ENCODE measurements around the gene ALK.

ALK gene

GRCh38 chr2:29522951-29523669 lies 398.3 kb downstream of the ALK start:
- DNase-seq: no peak

- no peak for DNase-seq
These were observed 401.4 kb downstream of the ALK start for GRCh38 chr2:29520001-29520400.

GRCh38 chr2:29519338-29519925 lies 402.0 kb downstream of the ALK start:
- no peak for DNase-seq

- no peak for DNase-seq
These were observed 402.6 kb downstream of the ALK start for GRCh38 chr2:29518646-29519337.

GRCh38 chr2:29518010-29518409 lies 403.4 kb downstream of the ALK start:
- no peak for DNase-seq

- no peak for DNase-seq
These were observed 404.0 kb downstream of the ALK start for GRCh38 chr2:29517413-29517812.

GRCh38 chr2:29516767-29517166 lies 404.6 kb downstream of the ALK start:
- no peak for DNase-seq

GRCh38 chr2:29509878-29510277 lies 411.5 kb downstream of the ALK start:
- DNase-seq: no peak

GRCh38 chr2:29509397-29509796 lies 412.0 kb downstream of the ALK start:
- DNase-seq: no peak

GRCh38 chr2:29504746-29505145 lies 416.6 kb downstream of the ALK start:
- DNase-seq: no peak

GRCh38 chr2:29502460-29502911 lies 418.9 kb downstream of the ALK start:
- no peak for DNase-seq

GRCh38 chr2:29497375-29497774 lies 424.0 kb downstream of the ALK start:
- DNase-seq: no peak

- DNase-seq: no peak
These were observed 425.2 kb downstream of the ALK start for GRCh38 chr2:29496198-29496597.

- no peak for DNase-seq
These were observed 425.8 kb downstream of the ALK start for GRCh38 chr2:29495536-29496060.

GRCh38 chr2:29495068-29495467 lies 426.3 kb downstream of the ALK start:
- DNase-seq: no peak

GRCh38 chr2:29492701-29493100 lies 428.7 kb downstream of the ALK start:
- DNase-seq: no peak

- no peak for DNase-seq
These were observed 431.3 kb downstream of the ALK start for GRCh38 chr2:29490045-29490444.

- no peak for DNase-seq
These were observed 431.8 kb downstream of the ALK start for GRCh38 chr2:29489568-29489967.

- DNase-seq: no peak
These were observed 433.3 kb downstream of the ALK start for GRCh38 chr2:29487967-29488555.

- no peak for DNase-seq
These were observed 435.8 kb downstream of the ALK start for GRCh38 chr2:29485631-29486030.

GRCh38 chr2:29485117-29485516 lies 436.3 kb downstream of the ALK start:
- no peak for DNase-seq

- no peak for DNase-seq
These were observed 438.5 kb downstream of the ALK start for GRCh38 chr2:29482867-29483266.

GRCh38 chr2:29482348-29482747 lies 439.0 kb downstream of the ALK start:
- DNase-seq: no peak

- DNase-seq: no peak
These were observed 440.1 kb downstream of the ALK start for GRCh38 chr2:29481313-29481712.

All from activated naive CD4-positive, alpha-beta T cell treated with anti-CD3 and anti-CD28 coated beads, Interleukin-2, amount 50 U/mL, for 16 hours (primary cell).